ENCODE results near the gene CLSTN2. TPM values are rescaled to one million over a fixed set of nuclear protein-coding genes. Genes with fewer than 3 reads are reported as not detected.

Gene CLSTN2
- total and polyA plus RNA-seq, 2 of the 8 experiments (the other 6 are each of a cell fraction or from before 2014, with no cell fraction given), result 0.39 to 0.52 TPM

DNA sequence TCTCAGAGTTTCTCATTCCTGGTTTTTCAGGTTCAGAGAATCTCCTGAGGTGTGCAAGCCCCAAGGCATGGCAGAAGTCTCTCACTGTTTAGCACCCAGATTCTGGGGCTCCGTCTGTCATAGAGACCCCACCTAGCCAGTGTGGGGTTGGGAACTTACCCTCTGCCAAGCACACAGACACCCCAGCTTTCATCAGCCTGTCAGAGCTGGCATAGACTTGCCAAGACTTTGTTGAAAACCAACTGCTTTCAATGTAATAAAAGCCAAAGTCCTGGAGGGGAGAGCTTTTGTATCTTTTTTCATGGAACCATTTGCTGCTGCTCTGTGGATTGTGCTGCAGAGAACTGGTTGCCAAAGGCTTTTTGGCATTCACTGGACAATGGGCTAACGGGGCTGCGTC is 401.5 kb downstream of the CLSTN2 start:
- no peak overlapping the region; the same call in 1 of the 2 replicates for H2BK12ac ChIP-seq (ENCODE audit: low read depth, low read length)
- H2AK5ac ChIP-seq (ENCODE audit: low read depth, low read length), result no peak overlapping the region
- H3K9ac ChIP-seq (replicated peaks in 1 of 4; ENCODE audit: extremely low read depth in 1 of 4, low read depth in 3 of 4, low read length in 3 of 4), result no peak overlapping the region
- no peak overlapping the region for H3K23ac ChIP-seq (ENCODE audit: insufficient read length)
- no peak overlapping the region for H2BK20ac ChIP-seq (ENCODE audit: low read length)
- no peaks in the 10 kb centered on the region for H4K20me1 ChIP-seq (replicated peaks in 1 of 2; ENCODE audit: control insufficient read depth in 1 of 2, insufficient read depth in 2 of 2, low read length in 2 of 2)
- H2BK120ac ChIP-seq (replicated peaks; ENCODE audit: low read depth, low read length), result no peak overlapping the region
- H2BK5ac ChIP-seq (ENCODE audit: low read depth, low read length), result no peak overlapping the region
- H3K18ac ChIP-seq (ENCODE audit: extremely low read depth, low read length), result no peak overlapping the region
- H3K4me1 ChIP-seq (replicated peaks in 1 of 4; ENCODE audit: control insufficient read depth in 3 of 4, insufficient read depth in 4 of 4, low read length in 3 of 4), result peaks cover 4 to 8% (median 4%) of the 10 kb centered on the region in 4 experiments
- no peaks in the 10 kb centered on the region for H3K79me2 ChIP-seq (ENCODE audit: control insufficient read depth in 1 of 2, insufficient read depth in 2 of 2, low read length in 2 of 2)
- 60% methylated on average over 3 of the region's 3 CpGs; no CpG with 5 or more reads in 1 of the 2 experiments for WGBS, 2 experiments (ENCODE audit: extremely low coverage in 1 of 2, insufficient coverage in 1 of 2, insufficient read length in 1 of 2, insufficient replicate concordance in 2 of 2, low coverage in 1 of 2, low lambda C conversion rate in 2 of 2, missing lambda C conversion rate in 1 of 2)
- no peak overlapping the region for H2BK15ac ChIP-seq (ENCODE audit: low read length)
- no peak overlapping the region for H3K56ac ChIP-seq (replicated peaks; ENCODE audit: insufficient read length, low read depth, low read length)
- no peak overlapping the region for H4K5ac ChIP-seq (ENCODE audit: insufficient read length, low read depth, low read length)
- no peak overlapping the region for H3K14ac ChIP-seq (ENCODE audit: insufficient read length)
- CTCF ChIA-PET (ENCODE audit: partially characterized antibody), result interaction anchor here (1.1 to 2.7 kb wide), 3 partner anchors 10 to 117 kb away, joined by 3 to 9 read pairs (median 3); no protein-coding TSS in a partner anchor
- H3K4me3 ChIP-seq (ENCODE audit: extremely low read depth in 1 of 4, insufficient read depth in 2 of 4, low read depth in 3 of 4, low read length in 4 of 4), result no peak overlapping the region
- H3K9me3 ChIP-seq (ENCODE audit: insufficient read depth in 2 of 2, low read depth in 1 of 2, low read length in 1 of 2), result no peaks in the 10 kb centered on the region
- no peaks in the 10 kb centered on the region for H3K36me3 ChIP-seq (ENCODE audit: control insufficient read depth in 2 of 4, insufficient read depth in 4 of 4, low read length in 3 of 4)
- H3K4ac ChIP-seq (replicated peaks; ENCODE audit: insufficient read length, low read depth, low read length), result no peak overlapping the region
- H3K4me2 ChIP-seq (ENCODE audit: insufficient read depth in 1 of 2, low read depth in 2 of 2, low read length in 2 of 2), result no peak overlapping the region
- H2AFZ ChIP-seq (ENCODE audit: low read length), result no peak overlapping the region
- no peaks in the 10 kb centered on the region for H3K23me2 ChIP-seq (ENCODE audit: low read depth, low read length)
- H3K27me3 ChIP-seq (replicated peaks in 1 of 4; ENCODE audit: control insufficient read depth in 3 of 4, extremely low read depth in 1 of 4, insufficient read depth in 3 of 4, low read length in 3 of 4), result no peaks in the 10 kb centered on the region; a peak in 1 of 7 replicates
- TF ChIP-seq POU5F1 (IDR thresholded peaks at IDR 0.05; ENCODE audit: low read depth, low read length), result no peak
- TF ChIP-seq SIRT6 (IDR thresholded peaks at IDR 0.05; ENCODE audit: low read length), result no peak
- TF ChIP-seq HDAC6 (IDR thresholded peaks at IDR 0.05; ENCODE audit: low read depth, low read length), result no peak
- TF ChIP-seq SAP30 (IDR thresholded peaks at IDR 0.05; ENCODE audit: insufficient read depth, insufficient replicate concordance, low read length), result no peak
- TF ChIP-seq, protein P1, sequence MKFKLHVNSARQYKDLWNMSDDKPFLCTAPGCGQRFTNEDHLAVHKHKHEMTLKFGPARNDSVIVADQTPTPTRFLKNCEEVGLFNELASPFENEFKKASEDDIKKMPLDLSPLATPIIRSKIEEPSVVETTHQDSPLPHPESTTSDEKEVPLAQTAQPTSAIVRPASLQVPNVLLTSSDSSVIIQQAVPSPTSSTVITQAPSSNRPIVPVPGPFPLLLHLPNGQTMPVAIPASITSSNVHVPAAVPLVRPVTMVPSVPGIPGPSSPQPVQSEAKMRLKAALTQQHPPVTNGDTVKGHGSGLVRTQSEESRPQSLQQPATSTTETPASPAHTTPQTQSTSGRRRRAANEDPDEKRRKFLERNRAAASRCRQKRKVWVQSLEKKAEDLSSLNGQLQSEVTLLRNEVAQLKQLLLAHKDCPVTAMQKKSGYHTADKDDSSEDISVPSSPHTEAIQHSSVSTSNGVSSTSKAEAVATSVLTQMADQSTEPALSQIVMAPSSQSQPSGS (IDR thresholded peaks at IDR 0.05; ENCODE audit: low read length), result no peak
- TF ChIP-seq JUN (IDR thresholded peaks at IDR 0.05; ENCODE audit: low read depth, low read length), result no peak
- no peak for TF ChIP-seq BRCA1 (IDR thresholded peaks at IDR 0.05; ENCODE audit: low read depth, low read length)
- TF ChIP-seq CBX5 (IDR thresholded peaks at IDR 0.05; ENCODE audit: low read depth, low read length), result no peak
- TF ChIP-seq FOSL1 (IDR thresholded peaks at IDR 0.05; ENCODE audit: insufficient read depth, low read depth, low read length), result no peak
- TF ChIP-seq NRF1 (IDR thresholded peaks at IDR 0.05; ENCODE audit: low read depth, low read length), result no peak
- TF ChIP-seq HDAC2 (IDR thresholded peaks at IDR 0.05; ENCODE audit: borderline replicate concordance in 1 of 2, low read depth in 2 of 2, low read length in 2 of 2), result no peak
- TF ChIP-seq RAD21 (IDR thresholded peaks at IDR 0.05 in 1 of 2, conservative IDR thresholded peaks at IDR 0.05 in 1 of 2; ENCODE audit: low read depth in 2 of 2, low read length in 2 of 2), result no peak
- no peak overlapping the region for H4K8ac ChIP-seq (ENCODE audit: extremely low read depth, insufficient read depth, low read length)
- H3K79me1 ChIP-seq (ENCODE audit: low read depth, low read length), result no peaks in the 10 kb centered on the region
- H4K91ac ChIP-seq (replicated peaks; ENCODE audit: insufficient read length, low read length), result no peak overlapping the region
- FAIRE-seq, result no peak
- DNase-seq (ENCODE audit: low read depth in 1 of 2, low spot score in 2 of 2), result no peak
- POLR2A ChIA-PET (ENCODE audit: partially characterized antibody), result no interaction called here
- no peak overlapping the region for H3K27ac ChIP-seq (ENCODE audit: low read depth, low read length)

Data from H1 (cell line).